ENCODE results near the gene ADSS1. TPM values are rescaled to one million over a fixed set of nuclear protein-coding genes. Genes with fewer than 3 reads are reported as not detected.
A peak's percentile ranks its signal among the peaks of the same experiment; 100 is the strongest.
"Not testable (repeated sequence)": the region's sequence is repeated elsewhere in the genome, so short reads cannot be mapped to it uniquely, and the experiment has no call there.

ADSS1 gene
- total and polyA plus RNA-seq, 9 donors = 2.6 to 9.8 (median 4.1) TPM

GRCh38 chr14:104747876-104748275, 23.8 kb downstream of the ADSS1 start:
- H3K4me1 ChIP-seq (ENCODE audit: insufficient read depth) = peaks cover 4% of the 10 kb centered on the region
- TF ChIP-seq EP300 (IDR thresholded peaks at IDR 0.05) = no peak

GRCh38 chr14:104749111-104749649, 25.2 kb downstream of the ADSS1 start:
- H3K9me3 ChIP-seq = no peaks in the 10 kb centered on the region
- H3K4me3 ChIP-seq = no peak overlapping the region
- TF ChIP-seq, protein P1, sequence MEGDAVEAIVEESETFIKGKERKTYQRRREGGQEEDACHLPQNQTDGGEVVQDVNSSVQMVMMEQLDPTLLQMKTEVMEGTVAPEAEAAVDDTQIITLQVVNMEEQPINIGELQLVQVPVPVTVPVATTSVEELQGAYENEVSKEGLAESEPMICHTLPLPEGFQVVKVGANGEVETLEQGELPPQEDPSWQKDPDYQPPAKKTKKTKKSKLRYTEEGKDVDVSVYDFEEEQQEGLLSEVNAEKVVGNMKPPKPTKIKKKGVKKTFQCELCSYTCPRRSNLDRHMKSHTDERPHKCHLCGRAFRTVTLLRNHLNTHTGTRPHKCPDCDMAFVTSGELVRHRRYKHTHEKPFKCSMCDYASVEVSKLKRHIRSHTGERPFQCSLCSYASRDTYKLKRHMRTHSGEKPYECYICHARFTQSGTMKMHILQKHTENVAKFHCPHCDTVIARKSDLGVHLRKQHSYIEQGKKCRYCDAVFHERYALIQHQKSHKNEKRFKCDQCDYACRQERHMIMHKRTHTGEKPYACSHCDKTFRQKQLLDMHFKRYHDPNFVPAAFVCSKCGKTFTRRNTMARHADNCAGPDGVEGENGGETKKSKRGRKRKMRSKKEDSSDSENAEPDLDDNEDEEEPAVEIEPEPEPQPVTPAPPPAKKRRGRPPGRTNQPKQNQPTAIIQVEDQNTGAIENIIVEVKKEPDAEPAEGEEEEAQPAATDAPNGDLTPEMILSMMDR (IDR thresholded peaks at IDR 0.05) = no peak
- TF ChIP-seq EP300 (IDR thresholded peaks at IDR 0.05) = no peak
- no peak for TF ChIP-seq POLR2A (IDR thresholded peaks at IDR 0.05)
- intact Hi-C loops (cut with DNase I) = no loop called here
- peaks cover 8% of the 10 kb centered on the region for H3K4me1 ChIP-seq (ENCODE audit: insufficient read depth)
- no peaks in the 10 kb centered on the region for H3K36me3 ChIP-seq
- no peak overlapping the region for H3K27ac ChIP-seq
- 51 to 62% (median 54%) methylated on average over 11 of the region's 11 CpGs for WGBS, 3 donors
- H3K27me3 ChIP-seq = no peaks in the 10 kb centered on the region
- DNase-seq = no peak

More at GRCh38 chr14:104747876-104748275, 23.8 kb downstream of the ADSS1 start:
- no peak for DNase-seq
- WGBS, 3 donors = 82 to 91% (median 87%) methylated on average over 9 of the region's 9 CpGs
- H3K4me3 ChIP-seq = no peak overlapping the region
- intact Hi-C loops (cut with DNase I) = no loop called here
- no peaks in the 10 kb centered on the region for H3K36me3 ChIP-seq
- no peaks in the 10 kb centered on the region for H3K9me3 ChIP-seq
- no peaks in the 10 kb centered on the region for H3K27me3 ChIP-seq
- no peak overlapping the region for H3K27ac ChIP-seq

DNA sequence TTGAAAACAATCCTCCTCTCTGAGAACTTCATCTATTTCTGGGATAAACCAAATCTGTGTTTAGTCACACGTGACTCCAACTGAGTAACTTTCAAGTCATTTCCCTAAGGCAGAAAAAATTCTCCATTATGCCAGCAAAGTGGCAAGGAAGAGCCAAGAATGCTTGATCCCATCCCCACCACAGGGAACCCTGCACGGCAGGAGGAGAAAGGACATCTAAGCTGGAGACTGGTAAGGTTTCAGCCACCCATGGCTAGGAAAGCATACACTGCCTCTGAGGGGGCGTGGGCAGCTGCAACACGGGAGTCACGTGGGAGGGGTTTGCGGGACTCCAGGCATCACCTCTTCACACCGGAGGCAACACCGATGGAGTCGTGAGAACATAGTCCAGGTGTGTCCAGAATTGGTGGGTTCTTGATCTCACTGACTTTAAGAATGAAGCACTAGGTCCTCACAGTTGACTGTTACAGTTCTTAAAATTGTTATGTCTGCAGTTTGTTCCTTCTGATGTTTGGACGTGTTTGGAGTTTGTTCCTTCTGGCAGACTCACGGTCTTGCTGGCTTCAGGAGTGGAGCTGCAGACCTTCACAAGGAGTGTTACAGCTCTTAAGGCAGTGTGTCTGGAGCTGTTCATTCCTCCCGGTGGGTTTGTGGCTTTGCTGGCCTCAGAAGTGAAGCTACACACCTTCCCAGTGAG, 26.2 kb downstream of the ADSS1 start:
- intact Hi-C loops (cut with DNase I) = no loop called here
- DNase-seq = no peak
- Histone ChIP-seq H3K4me1 (ENCODE audit: insufficient read depth) (peaks cover 13% of the 10 kb centered on the region), H3K9me3 (no peaks in the 10 kb centered on the region), H3K36me3 (no peaks in the 10 kb centered on the region), H3K27ac (no peak overlapping the region), H3K4me3 (no peak overlapping the region), H3K27me3 (no peaks in the 10 kb centered on the region)
- TF ChIP-seq EP300 (IDR thresholded peaks at IDR 0.05) (no peak), POLR2A (IDR thresholded peaks at IDR 0.05) (no peak)
- TF ChIP-seq, protein P1 (IDR thresholded peaks at IDR 0.05) = no peak
- 66 to 70% (median 68%) methylated on average over 12 of the region's 12 CpGs for WGBS, 3 donors

GRCh38 chr14:104750753-104751057, 26.7 kb downstream of the ADSS1 start:
- intact Hi-C loops (cut with DNase I) = not testable (repeated sequence)
- peaks cover 13% of the 10 kb centered on the region for H3K4me1 ChIP-seq (ENCODE audit: insufficient read depth)

DNA sequence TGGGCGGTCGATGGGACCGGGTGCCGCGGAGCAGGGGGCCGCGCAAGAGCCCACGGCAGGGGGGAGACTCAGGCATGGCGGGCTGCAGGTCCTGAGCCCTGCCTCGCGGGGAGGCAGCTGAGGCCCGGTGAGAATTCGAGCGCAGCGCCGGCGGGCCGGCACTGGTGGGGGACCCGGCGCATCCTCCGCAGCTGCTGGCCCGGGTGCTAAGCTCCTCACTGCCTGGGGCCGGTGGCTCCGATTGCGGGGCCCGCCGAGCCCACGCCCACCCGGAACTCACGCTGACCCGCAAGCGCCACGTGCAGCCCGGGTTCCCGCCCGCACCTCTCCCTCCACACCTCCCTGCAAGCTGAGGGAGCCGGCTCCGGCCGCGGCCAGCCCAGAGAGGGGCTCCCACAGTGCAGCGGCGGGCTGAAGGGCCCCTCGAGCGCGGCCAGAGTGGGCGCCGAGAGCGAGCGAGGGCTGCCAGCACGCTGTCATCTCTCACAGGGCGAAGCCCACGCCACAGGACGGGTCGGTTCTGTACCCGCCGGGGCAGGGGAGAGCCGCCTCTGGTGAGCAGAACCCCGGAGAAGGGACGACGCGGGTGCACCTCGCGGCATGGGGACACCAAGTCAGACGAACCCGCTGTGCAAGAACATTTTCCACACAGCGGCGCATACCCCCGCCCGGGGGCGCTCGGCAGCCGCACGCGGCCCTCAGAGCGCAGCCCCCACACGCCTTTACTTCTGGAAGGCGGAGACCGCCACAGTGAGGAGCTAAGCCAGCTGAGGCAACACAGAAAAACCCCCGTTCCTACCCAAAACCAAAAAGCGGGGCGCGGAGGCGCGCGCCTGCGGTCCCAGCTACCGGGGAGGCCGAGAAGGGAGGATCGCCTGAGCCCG, 27.8 kb downstream of the ADSS1 start:
- WGBS, 3 donors = 74% methylated on average over 71 to 90 of the region's 90 CpGs
- intact Hi-C loops (cut with DNase I) = no loop called here
- Histone ChIP-seq H3K9me3 (no peaks in the 10 kb centered on the region), H3K4me1 (ENCODE audit: insufficient read depth) (peaks cover 13% of the 10 kb centered on the region), H3K4me3 (peak overlapping the region; percentile 94), H3K36me3 (no peaks in the 10 kb centered on the region), H3K27me3 (no peaks in the 10 kb centered on the region), H3K27ac (peak overlapping the region in 1 of 2 donors; percentile 82)
- TF ChIP-seq POLR2A (IDR thresholded peaks at IDR 0.05) (no peak), EP300 (IDR thresholded peaks at IDR 0.05) (no peak)
- TF ChIP-seq, protein P1 (IDR thresholded peaks at IDR 0.05) = no peak
- DNase-seq = peak in 4 of 5 donors; percentile 40 to 69 (median 67)

More at GRCh38 chr14:104750753-104751057, 26.7 kb downstream of the ADSS1 start:
- 79 to 84% (median 83%) methylated on average over 5 of the region's 5 CpGs for WGBS, 3 donors
- H3K36me3 ChIP-seq, H3K27ac ChIP-seq, H3K27me3 ChIP-seq, DNase-seq, H3K4me3 ChIP-seq, H3K9me3 ChIP-seq: not testable (repeated sequence)
